HuH-7 (cell line): ENCODE measurements around the gene MIF4GD.
"Not testable (repeated sequence)": the region's sequence is repeated elsewhere in the genome, so short reads cannot be mapped to it uniquely, and the experiment has no call there.

Experiments used
- DNase-seq: peaks from one replicate; pipeline ENCODE4 v3.0.0; 2011; ENCODE audit warnings: low spot score

MIF4GD gene

DNA sequence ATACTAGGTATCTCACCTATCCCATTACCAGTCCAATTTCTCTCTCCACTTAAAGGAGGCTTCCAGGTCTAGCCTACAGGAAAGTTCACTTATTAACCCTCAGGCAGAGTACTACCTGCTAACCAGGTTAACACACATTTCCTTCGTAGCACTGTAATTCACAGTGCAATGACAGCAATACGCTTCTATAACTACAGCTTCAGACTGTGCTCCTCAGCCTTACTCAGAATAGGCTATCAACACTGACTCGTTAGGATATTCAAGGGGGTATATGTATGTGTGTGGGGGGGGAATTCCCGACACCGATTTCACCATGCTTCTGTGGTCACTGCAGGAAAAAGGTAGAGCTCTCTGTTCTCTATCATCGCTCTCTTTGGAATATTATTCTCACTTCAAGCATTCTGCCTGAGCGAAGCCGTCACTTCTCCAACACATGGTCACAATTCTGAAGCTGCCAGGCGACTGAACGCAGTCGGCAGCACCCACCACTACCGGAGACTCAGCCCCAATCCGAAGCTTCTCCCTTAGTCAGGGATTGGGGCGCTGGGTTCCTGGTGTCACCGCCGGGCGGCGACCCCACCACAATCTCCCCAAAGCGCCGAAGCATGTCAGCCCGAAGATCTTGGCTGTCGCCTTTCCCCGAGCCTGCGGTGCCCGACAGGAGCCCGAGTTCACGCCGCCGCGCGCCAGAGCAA is 10.2 kb downstream of the MIF4GD start:
- DNase-seq: no peak

DNA sequence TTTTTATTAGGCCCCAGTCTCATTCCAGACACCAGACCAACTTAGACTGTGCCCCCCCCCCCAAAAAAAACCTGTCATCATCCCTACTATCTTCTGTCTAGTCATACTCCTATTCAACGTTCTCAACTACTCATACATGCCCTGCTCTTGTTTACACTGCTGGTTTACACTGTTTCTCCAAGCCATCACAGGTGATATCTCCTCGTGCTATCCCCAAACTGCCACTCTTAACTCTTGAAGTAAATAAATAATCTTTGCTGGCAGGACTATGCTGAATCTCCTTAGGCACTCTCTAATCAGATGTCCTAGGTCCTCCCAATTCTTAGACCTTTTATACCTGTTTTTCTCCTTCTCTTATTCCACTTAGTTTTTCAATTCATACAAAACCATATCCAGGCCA is 13.8 kb downstream of the MIF4GD start:
- not testable (repeated sequence) for DNase-seq

DNA sequence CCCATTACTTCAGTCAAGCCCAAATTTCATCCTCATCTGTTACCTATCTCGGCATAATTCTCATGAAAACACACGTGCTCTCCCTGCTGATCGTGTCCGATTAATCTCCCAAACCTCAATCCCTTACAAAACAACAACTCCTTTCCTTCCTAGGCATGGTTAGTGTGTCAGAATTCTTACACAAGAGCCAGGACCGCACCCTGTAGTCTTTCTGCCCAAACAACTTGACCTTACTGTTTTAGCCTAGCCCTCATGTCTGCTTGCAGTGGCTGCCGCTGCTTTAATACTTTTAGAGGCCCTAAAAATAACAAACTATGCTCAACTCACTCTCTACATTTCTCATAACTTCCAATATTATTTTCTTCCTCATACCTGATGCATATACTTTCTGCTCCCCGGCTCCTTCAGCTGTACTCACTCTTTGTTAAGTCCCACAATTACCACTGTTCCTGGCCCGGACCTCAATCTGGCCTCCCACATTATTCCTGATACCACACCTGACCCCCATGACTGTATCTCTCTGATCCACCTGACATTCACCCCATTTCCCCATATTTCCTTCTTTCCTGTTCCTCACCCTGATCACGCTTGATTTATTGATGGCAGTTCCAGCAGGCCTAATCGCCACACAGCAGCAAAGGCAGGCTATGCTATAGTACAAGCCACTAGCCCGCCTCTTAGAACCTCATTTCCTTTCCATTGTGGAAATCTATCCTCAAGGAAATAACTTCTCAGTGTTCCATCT is 14.9 kb downstream of the MIF4GD start:
- not testable (repeated sequence) for DNase-seq

DNA sequence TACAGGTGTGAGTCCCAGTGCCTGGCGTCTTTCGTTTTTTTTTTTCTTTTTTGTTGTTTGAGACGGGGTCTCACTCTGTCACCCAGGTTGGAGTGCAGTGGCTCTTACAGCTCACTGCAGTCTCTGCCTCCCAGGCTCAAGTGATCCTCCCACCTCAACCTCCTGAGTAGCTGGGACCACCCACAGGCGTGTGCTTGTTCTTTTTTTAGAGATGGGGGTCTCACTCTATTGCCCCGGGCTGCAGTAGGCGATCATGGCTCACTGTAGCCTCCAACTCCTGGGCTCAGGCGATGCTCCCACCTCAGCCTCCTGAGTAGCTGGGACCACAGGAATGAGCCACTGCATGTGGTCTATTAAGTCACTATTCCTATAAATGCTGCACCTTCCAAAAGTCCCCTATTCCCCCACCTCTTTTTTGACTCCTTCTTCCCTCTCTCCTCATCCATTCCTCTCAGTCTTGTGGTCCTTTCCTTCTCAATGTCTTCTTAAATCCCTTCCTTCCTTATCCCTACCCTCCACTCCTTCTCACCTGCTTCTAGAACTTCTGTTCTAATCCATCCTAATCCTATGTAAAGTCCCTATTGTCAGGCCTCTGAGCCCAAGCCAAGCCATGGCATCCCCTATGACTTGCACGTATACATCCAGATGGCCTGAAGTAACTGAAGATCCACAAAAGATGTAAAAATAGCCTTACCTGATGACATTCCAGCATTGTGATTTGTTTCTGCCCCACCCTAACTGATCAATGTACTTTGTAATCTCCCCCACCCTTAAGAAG is 18.8 kb downstream of the MIF4GD start:
- no peak for DNase-seq

DNA sequence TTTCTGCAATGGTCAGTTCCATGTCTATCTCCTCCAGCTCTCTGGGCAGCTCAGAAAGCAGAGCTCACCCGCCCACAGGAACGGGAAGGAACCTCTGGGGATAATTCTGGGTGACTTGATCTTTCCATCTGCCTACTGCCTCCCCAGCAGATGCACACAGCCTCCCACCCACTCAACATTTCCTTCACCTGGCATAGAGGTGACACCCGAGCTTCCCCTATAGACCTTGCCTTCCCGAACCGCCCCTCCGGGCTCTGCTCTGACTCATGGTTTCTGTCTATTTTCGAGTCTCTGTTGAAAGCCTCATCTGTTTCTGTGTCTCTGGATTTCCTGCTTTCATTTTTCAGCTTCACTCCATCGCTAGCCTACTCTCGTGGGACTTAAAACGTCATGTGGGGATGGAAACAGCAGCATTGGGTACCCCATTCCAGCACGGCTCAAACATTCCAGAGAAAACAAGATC is 21.0 kb downstream of the MIF4GD start:
- no peak for DNase-seq

DNA sequence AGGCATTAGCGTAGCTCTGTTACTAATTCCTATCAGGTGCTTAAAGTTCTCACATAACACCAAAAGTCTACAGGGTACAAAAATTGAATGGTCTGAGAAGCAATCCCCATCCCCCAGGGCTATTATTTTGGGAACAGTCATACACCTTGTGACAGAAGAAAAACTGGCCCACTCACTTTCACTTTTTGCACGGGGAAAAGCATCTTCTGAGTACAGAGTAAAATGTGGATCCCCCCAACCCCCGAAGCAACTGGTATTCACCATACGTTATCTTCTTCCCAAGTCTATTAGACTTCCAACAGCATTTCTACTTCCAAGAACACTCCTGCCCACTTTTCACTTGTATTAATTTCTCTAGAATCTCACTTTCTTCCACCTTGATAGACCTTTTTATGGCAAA is 21.5 kb downstream of the MIF4GD start:
- no peak for DNase-seq

DNA sequence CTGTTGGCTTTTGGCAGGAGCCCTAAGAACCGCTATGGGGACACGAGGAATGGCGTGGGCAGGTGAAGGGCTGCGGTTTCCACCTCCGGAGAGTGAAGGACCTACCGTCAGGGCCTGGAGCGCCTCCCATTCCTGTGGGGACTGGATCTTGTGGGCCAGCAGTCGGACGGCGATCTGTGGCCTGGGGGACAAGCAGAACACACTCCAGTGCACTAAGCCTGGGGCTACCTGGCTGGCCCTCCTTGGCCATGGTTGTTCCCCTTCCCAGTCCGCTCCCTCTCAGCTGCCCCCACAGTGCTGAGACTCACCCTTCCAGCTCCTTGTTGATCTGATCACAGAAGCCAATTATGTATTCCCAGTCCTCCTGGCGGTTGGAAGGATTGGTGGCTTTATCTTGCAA is 24.6 kb downstream of the MIF4GD start:
- DNase-seq: no peak

DNA sequence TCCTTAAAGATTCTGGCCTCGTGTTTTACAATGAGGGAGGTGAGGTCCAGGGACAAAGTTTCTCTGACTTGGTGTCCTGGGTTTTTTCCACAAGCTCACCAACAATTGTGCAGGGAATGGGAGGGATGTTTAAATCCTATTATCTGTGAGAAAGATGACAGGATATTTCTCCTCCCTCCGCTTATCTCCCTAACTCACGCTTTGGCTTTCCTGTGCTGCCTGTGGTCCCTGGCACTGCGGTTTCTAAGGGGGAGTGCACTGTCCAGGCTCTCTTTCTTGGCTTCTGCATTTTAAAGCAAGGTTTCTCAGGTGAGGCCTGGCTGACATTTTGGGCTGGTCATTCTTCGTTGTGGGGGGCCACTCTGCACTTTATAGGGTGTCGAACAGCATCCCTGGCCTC is 26.0 kb downstream of the MIF4GD start:
- no peak for DNase-seq

DNA sequence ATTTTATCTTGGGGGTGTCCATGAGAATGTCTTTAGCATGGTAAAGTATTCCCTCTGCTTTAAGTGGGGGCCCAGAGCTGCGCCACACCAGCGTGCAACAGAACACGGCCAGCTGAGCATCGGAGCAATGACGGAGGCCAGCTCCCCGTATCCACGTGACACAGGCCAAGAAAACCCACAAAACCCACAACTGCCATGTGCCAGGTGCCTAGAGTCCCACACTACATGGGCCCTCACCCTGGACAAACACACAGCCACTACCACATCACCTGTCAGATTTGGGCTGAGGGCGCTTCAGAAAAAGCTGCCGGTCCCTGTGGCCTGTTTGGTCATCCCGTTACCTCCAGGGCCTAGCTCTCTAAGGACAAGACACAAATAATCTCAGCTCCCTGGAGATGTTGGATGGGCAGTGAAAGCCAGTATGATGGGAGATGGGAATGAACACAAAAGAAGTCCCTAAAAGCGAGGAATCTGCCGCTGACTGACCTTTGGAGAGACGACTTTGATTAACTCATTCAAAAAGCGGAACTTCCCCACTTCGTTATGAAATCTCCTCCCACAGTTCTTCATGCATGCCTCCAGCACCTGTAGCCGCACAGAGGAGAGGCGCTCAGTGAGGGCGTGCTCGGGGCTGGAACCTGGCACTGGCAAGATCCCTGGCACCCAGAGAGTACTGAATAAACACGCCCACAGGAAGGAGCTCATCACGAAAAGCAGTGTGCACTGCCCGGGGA is 26.7 kb downstream of the MIF4GD start:
- DNase-seq: no peak

DNA sequence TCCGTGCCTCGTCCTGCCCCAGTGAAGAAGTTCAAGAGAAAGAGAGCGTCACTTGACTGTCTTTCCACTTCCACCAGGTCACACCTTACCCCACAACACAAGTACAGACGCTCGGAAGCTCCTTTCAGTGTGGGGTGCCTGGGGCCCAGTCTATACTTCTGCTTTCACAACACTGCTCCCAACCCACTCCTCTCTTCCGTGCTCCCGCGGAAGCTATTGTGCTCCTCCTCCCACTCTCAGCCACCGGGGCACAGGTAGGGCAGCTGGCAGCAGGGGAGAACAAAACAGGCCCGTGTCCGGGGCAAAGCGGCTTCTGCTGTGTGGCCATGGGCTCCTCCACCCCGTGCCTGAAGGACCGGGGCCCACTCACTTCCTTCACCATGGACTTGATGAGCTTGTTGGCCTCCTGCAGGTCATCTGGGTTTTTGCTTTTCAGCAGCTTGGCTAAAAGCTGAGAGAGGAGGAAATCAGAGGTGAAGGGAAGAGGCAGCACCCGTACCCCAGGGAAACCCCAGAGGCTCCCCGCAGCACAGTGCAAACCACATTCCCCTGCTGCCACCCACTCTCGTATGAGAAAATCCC is 28.5 kb downstream of the MIF4GD start:
- DNase-seq: no peak

DNA sequence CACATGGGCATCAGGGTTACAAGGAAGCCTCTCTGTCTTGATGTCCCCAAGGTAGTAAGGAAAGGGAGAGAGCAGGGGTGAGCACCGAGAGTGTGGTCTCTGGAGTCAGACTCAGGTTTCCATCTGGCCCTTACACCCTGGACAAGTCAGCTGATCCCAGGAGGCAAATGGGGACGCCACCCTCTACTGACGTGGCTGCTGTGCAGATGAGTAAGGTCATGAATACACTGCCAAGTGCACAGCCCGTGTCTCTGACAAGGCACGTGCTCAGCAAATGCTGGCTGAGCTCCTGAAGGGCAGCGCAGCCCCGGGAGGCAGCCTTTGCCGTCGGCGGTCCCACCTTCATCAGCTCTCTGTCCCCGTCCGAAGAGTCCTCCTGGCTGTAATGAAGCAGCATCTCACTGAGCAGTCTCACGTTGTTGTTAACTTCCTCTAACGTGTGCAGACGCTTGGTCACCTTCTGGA is 29.0 kb downstream of the MIF4GD start:
- no peak for DNase-seq

DNA sequence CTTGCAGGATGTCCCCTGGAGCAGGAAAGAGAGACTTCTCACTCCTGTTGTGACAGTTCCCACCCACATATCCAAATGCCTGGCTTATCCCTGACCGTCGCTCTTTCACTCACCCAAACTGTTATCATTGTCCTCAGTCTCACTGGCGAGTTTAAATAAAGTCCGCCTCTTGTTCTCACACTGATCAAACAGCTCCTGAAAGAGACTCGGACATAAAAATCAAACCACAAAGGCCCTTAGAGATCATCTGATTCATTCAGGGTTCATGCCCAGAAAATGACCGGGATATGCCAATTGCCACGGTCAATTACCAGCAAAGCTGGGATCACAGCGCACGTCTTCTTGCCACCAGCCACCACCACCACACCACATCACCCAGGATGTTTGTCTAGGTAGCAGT is 29.5 kb downstream of the MIF4GD start:
- no peak for DNase-seq

DNA sequence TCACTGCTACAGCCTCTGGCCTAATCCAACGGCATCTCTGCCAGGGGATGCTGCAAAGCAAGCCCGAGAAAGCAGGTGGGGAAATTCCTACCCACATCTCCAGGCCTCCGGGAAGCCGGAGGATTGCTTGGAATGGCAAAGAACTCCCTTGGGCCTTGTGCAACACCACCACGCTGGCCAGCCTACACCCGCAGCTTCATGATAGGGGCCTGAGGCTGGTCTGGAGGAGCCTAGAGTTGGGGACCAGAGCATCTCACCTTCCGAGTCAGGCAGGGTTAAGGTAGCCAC is 29.9 kb downstream of the MIF4GD start:
- DNase-seq: no peak

DNA sequence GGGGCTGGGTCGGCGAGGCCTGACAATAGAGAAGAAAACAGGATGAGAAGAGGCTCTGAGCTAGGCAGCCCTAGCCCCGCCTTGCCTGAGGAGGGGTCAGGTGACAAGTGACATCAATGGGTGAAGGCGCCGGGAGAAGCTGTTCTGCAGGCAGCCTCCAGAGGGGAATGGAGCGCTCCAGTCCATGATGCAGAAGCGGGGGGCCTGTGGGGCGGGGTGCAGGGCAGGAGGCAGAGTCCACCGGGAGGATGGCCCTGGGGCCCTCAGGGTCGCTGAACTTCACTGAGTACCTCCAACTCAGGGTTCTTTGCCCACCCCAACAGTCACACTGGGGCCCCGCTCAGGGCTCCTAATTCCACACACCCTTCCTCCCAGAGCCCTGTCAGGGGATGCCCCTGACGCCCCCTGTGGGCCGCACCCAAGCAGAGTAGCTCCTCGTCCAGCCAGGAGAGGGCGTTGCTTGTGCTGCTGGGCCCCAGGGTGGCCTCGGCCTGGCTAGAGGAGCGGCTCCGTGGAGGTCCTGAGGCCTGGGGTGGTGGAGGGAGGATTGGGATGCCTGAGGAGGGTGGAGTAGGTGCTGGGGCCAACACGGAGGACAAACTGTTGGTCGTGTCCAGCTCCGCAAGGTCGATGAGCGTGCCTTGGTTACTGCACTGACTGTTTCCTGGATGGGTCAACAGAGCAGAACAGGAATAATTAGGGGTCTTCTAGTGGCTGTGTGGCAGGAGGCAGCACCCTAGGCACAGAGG is 30.5 kb downstream of the MIF4GD start:
- peak; percentile 90 for DNase-seq

DNA sequence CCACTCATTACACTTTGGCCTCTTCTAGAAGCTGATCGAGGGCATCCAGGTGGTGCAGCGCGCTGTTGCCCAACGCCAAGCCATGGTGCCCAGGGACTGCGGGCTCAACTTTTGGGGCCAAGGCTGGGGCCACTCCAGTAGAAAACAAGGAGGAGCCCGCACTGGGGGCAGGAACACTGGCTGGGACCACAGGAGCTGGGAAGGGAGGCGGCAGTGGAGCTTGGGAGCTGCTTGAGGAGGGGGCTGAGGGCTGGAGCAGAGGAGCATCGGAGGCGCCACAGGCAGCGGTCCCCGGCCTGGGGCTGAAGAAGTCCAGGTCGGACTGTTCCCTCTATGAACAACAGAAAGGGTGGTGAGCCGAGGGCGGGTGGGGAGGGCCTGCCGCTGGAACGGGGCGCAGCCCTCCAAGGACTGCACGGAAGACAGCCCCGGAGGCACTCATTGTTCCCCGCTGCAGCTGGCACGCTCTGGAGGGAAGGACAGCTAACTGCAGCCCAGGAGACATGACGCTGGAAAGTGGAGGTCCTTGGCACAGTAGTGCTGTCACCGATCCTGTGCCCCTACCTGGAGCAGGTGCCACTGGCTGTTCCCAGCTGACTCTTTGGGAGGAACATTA is 31.1 kb downstream of the MIF4GD start:
- no peak for DNase-seq

DNA sequence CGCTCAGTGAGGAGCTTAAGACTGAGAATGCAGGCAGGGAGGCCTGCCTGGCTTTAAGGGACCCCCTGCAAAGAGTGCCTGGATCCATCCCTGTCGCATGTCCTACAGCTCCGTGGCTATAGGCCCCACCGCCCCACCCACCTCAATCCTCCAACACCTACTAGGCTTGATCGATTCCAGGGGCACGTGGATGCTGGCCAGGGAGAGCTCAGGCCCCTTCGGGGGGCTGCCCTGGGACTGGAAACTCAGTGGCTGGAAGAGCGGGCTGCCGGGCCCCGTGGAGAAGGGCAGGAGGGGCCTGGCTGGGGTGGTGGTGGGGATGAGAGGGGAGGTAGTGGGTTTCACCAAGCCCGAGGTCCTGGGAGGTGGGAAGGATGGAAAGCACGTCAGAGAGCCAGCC is 31.8 kb downstream of the MIF4GD start:
- no peak for DNase-seq

DNA sequence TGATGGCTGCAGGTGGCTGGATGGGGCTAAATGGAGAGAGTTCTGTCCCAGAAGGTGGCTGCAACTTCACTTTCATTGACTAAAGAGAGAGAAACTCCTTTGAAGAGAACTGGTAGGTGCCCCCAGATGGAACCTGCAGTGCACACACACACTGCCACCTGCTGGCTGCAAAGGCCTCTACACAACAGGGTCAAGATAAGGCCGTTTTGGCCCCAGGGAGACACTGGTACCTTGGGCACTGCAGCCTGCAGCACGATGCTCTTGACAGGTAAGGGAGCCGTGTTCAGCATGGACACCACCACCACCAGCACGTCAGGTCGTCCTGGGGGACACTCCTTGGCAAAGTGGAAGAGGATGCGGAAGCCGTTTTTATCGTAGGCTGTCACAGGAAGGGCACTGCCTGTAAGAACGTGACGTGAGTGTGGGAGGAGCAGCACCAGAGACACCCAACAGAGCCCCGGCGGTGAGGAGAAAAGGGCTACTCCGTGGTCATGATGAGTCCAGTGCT is 32.3 kb downstream of the MIF4GD start:
- DNase-seq: peak; percentile 90

DNA sequence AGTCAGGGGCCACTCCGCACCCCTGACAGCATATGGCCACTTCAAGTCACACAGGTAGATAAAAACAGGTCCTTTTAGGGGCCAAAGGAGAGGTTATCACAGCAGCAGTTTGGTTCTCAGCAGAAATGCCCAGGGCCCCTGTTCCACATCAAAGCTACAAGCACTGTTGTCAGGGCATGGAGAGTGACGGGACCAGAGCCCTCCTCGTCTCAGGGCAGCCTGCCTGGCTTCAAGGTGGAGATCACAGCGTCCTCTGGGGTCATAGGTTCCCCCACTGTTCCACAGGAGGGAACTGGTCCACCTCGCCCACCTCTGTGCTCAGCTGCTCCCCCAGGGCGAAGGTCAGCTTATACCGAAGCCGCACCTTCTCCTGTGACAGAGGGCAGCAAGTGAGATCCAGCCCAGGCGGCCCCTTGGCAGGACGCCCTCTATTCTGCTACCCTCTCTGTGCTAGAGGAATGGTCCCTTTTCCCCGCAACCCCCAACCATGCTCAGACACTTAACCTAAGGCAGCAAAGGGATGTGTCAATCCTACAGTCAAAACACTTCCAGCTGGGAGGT is 32.9 kb downstream of the MIF4GD start:
- DNase-seq: no peak

DNA sequence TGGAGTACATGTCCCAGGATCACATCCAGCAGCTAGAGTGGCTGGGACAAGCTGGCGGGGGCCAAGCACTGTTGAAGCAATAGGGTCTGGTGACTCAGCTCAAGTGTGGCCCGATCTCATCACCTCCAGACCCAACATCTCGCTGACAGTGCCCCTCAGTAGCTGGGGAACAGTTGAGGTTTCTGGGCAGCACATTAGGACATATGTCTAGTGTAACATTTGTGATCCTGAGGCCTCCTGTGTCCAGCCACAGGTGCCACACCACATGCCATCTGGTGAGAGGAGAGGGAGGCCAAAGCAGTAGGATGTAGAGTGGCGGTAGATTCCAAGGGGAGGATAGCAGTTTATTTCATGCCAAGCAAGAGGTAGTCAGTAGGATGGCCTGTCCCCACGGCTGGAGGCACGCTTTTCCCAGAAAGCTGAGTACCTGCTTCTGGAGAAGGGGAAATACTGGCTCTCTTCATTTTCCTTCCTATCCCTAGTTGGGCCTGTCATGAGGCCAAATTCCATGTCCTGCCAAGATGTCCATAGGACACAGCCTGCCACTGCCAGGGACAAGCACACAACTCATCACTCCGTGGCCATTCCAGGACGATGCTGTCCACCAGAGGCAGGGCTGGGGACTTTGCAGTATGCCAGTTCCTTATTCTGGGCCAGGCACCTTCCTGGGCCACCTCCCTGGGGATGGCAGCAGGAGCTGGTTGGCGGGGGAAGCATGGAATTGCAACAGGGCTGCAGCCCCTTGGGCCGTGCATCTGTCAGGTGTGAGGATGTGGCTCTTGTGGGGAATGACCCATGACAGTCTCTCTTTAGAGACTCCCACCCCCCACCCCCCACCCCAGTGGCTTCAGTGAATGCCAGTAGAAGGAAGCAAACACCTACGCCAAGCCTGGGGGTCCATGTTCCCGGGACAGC is 33.7 kb downstream of the MIF4GD start:
- DNase-seq: no peak
